Cardiac muscle cell (in vitro differentiated cells and primary cell): Measurements from ENCODE around the gene CES2. TPM values are rescaled to one million over a fixed set of nuclear protein-coding genes. Genes with fewer than 3 reads are reported as not detected.

ENCODE experiments used
- DNase-seq, 2 donors: peaks; one replicate each; pipeline versions ENCODE4 v3.0.0 to v3.0.0-alpha.2; 2010 to 2017; ENCODE audit warnings: low read depth in 1 of 2, low spot score in 1 of 2
- H3K27ac ChIP-seq: fragments of 200-600 bp; sonication (generic); 2 replicates; pipeline ENCODE4 v1.5.1; 2016
- H3K27me3 ChIP-seq: fragments of 200-600 bp; sonication (generic); 2 replicates; pipeline ENCODE4 v1.6.0; 2016; ENCODE audit warnings: control low read depth
- H3K36me3 ChIP-seq: fragments of 200-600 bp; sonication (generic); 2 replicates; pipeline ENCODE4 v1.5.1; 2016; ENCODE audit warnings: control low read depth
- H3K4me1 ChIP-seq: fragments of 200-600 bp; sonication (generic); 2 replicates; pipeline ENCODE4 v1.8.1; 2017; ENCODE audit warnings: low read depth, mild to moderate bottlenecking, mixed run types
- H3K4me3 ChIP-seq: fragments of 200-600 bp; sonication (generic); 2 replicates; pipeline ENCODE4 v1.5.1; 2016; ENCODE audit warnings: mild to moderate bottlenecking
- H3K9me3 ChIP-seq: fragments of 200-600 bp; sonication (generic); 2 replicates; pipeline ENCODE4 v1.5.1; 2017; ENCODE audit warnings: low read depth, mild to moderate bottlenecking, control low read depth
- CTCF ChIP-seq: IDR thresholded peaks from 2 replicates; pipeline ENCODE4 v1.5.1; 2012; ENCODE audit warnings: low read depth, mild to moderate bottlenecking, low read length
- polyA plus RNA-seq: library from polyadenylated mRNA; unstranded; fragments of >200 nt; fragmentation: Nextera tagmentation; extraction: Ambion mirVana; gene quantifications from 2 replicates; pipeline ENCODE4 v1.2.1, GENCODE V29; 2016
- total RNA-seq: library from RNA; depleted of rRNA; stranded (reverse); fragments of >200 nt; gene quantifications from 2 replicates; pipeline ENCODE4 v1.2.3, GENCODE V29; 2016

CES2 gene
- total and polyA plus RNA-seq, 2 experiments from 2014 or later, result 69.1 to 84.2 TPM

DNA sequence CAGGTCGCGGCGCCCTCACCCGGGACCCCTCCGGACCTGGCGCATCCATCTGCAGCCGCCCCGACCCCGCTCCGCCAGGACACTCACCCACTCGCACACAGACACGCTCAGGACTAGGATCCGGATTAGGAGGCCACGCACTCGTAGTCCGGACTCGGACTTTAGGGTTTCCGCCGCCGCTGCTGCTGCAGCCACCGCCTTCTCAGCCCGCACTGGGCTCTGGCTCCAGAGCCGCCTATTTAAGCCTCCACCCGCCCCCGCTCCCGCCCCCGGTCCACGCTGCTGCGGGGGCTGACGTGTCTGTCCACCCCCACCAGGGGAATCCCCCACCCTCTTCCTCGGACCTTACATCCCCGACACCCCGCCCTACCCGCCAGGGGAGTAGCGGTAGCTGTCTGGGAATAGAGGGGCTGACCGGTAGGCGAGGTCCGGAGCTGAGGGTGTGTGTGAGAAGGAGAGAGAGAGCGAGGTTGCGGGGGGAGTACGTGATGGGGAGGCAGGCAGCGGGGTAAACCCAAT lies 9.9 kb upstream of the CES2 start, which contains the start of gene RRAD:
TSS of gene RRAD (minus strand) at position 214 of the 519 bp plus-strand sequence. CDS start 356 bp downstream, outside the sequence.
- Histone ChIP-seq H3K27ac (peak within 1 kb of the TSS; percentile 80), H3K4me3 (peak within 1 kb of the TSS; percentile 92), H3K36me3 (no peaks in the 10 kb centered on the region), H3K4me1 (peaks cover 50% of the 10 kb centered on the region), H3K27me3 (no peaks in the 10 kb centered on the region), H3K9me3 (no peaks in the 10 kb centered on the region)
- DNase-seq, result peak; percentile 45 to 60
- no peak for TF ChIP-seq CTCF

GRCh38 chr16:66926171-66926947 lies 9.0 kb upstream of the CES2 start:
- DNase-seq, result no peak
- Histone ChIP-seq H3K4me3 (peak overlapping the region; percentile 92), H3K9me3 (no peaks in the 10 kb centered on the region), H3K27ac (peak overlapping the region; percentile 80), H3K27me3 (no peaks in the 10 kb centered on the region), H3K4me1 (peaks cover 48% of the 10 kb centered on the region), H3K36me3 (no peaks in the 10 kb centered on the region)
- no peak for TF ChIP-seq CTCF

DNA sequence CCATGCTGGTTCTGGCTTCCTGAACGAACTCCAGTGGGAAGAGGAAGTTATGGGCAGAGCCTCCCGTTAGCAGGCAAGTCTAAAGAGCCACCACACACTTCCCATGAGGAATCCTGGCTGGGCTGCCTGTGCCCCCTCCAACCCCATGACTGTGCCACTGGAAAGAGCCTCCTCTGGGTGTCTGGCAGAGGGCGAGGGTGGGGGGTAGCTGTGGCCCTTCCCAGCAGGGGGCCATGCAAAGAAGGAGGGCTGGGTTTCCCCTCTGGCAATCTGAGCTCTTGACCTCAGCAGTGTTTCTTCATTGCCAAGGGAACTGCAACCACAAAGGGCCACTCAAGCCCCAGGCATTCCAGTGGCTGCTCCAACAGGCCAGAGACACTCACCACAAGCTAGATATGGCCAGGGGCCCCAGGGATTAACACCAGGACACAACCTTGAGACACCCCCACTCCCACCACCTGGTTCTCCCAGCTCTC lies 8.3 kb upstream of the CES2 start:
- Histone ChIP-seq H3K4me3 (no peak overlapping the region), H3K4me1 (peaks cover 48% of the 10 kb centered on the region), H3K9me3 (no peaks in the 10 kb centered on the region), H3K36me3 (no peaks in the 10 kb centered on the region), H3K27me3 (no peaks in the 10 kb centered on the region), H3K27ac (peak overlapping the region; percentile 80)
- no peak for TF ChIP-seq CTCF
- DNase-seq, result peak in 1 of 2 donors; percentile 93

GRCh38 chr16:66927918-66928649 lies 7.2 kb upstream of the CES2 start:
- TF ChIP-seq CTCF, result no peak
- no peaks in the 10 kb centered on the region for H3K9me3 ChIP-seq
- DNase-seq, result no peak
- H3K4me3 ChIP-seq, result no peak overlapping the region
- no peaks in the 10 kb centered on the region for H3K27me3 ChIP-seq
- H3K27ac ChIP-seq, result no peak overlapping the region
- H3K36me3 ChIP-seq, result no peaks in the 10 kb centered on the region
- peaks cover 48% of the 10 kb centered on the region for H3K4me1 ChIP-seq

GRCh38 chr16:66928702-66929388 lies 6.5 kb upstream of the CES2 start:
- Histone ChIP-seq H3K27me3 (no peaks in the 10 kb centered on the region), H3K36me3 (no peaks in the 10 kb centered on the region), H3K27ac (no peak overlapping the region), H3K4me3 (no peak overlapping the region), H3K9me3 (no peaks in the 10 kb centered on the region), H3K4me1 (peaks cover 45% of the 10 kb centered on the region)
- peak; percentile 57 for TF ChIP-seq CTCF
- peak; percentile 50 to 68 for DNase-seq
